Uterus (tissue), 2 donors: Measurements from ENCODE around the gene SMAP2.

Experiments used
- CTCF ChIP-seq, 4 experiments: fragments of 200-600 bp in 2 of 4; fragments of 450-650 bp in 2 of 4; sonication (generic) in 2 of 4; IDR thresholded peaks; one replicate each; pipeline ENCODE4 v1.5.1; 2016 to 2019; ENCODE audit warnings: antibody characterized with exemption in 4 of 4, mild to moderate bottlenecking in 2 of 4, moderate library complexity in 1 of 4
- POLR2A ChIP-seq, 2 donors: fragments of 450-650 bp; IDR thresholded peaks; one replicate each; pipeline ENCODE4 v1.6.1; 2016; ENCODE audit warnings: antibody characterized with exemption in 2 of 2, mild to moderate bottlenecking in 1 of 2, moderate library complexity in 1 of 2

- no peak for TF ChIP-seq POLR2A (IDR thresholded peaks at IDR 0.05)
- TF ChIP-seq CTCF (IDR thresholded peaks at IDR 0.05): no peak
Measured at GRCh38 chr1:40341491-40342380, 31.8 kb upstream of the SMAP2 start.
